Heart left ventricle (tissue), 16 donors: ENCODE measurements around the gene FKBP8. TPM values are rescaled to one million over a fixed set of nuclear protein-coding genes. Genes with fewer than 3 reads are reported as not detected.

Experiments
- ATAC-seq, 4 donors: fragments of 200-7000 bp; cut with Tn5 transposase; one replicate each; pipeline ENCODE4 v1.9.1; 2020 to 2022; ENCODE audit warnings: moderate library complexity in 4 of 4, mild to moderate bottlenecking in 3 of 4, moderate number of reproducible peaks in 1 of 4
- DNase-seq, 5 donors: peaks; one replicate each; pipeline ENCODE4 v3.0.0-alpha.2; 2020
- H3K27ac ChIP-seq, 12 donors: fragments of 200-600 bp; sonication (generic) in 4 of 12; one replicate each; pipeline versions ENCODE4 v1.5.0 to v1.8.0; 2016 to 2022; ENCODE audit warnings: mild to moderate bottlenecking in 2 of 12
- H3K27me3 ChIP-seq, 9 donors: fragments of 200-600 bp; sonication (generic) in 2 of 9; one replicate each; pipeline versions ENCODE4 v1.5.1 to v1.8.0; 2016 to 2022; ENCODE audit warnings: mild to moderate bottlenecking in 3 of 9
- H3K36me3 ChIP-seq, 9 donors: fragments of 200-600 bp; sonication (generic) in 2 of 9; one replicate each; pipeline versions ENCODE4 v1.5.0 to v1.8.0; 2018 to 2022; ENCODE audit warnings: mild to moderate bottlenecking in 2 of 9
- H3K4me1 ChIP-seq, 12 donors: fragments of 200-600 bp; sonication (generic) in 4 of 12; one replicate each; pipeline versions ENCODE4 v1.5.0 to v1.8.0; 2016 to 2022; ENCODE audit warnings: mild to moderate bottlenecking in 3 of 12
- H3K4me3 ChIP-seq, 12 donors: fragments of 200-600 bp; sonication (generic) in 4 of 12; one replicate each; pipeline versions ENCODE4 v1.5.0 to v1.8.0; 2017 to 2022; ENCODE audit warnings: mild to moderate bottlenecking in 9 of 12, moderate library complexity in 4 of 12
- H3K9me3 ChIP-seq, 12 donors: fragments of 200-600 bp; sonication (generic) in 4 of 12; one replicate each; pipeline versions ENCODE4 v1.5.0 to v1.8.0; 2016 to 2022; ENCODE audit warnings: mild to moderate bottlenecking in 1 of 12
- POLR2A ChIP-seq, 2 donors: fragments of 450-650 bp; IDR thresholded peaks; one replicate each; pipeline ENCODE4 v1.6.1; 2017; ENCODE audit warnings: antibody characterized with exemption in 2 of 2, mild to moderate bottlenecking in 2 of 2, moderate library complexity in 2 of 2
- WGBS, 4 donors: extraction: QIAGEN DNeasy Blood & Tissue Kit in 2 of 4; methylation state at CpG; one replicate each; pipeline versions ENCODE4 v1.1.5 to v1.1.7; 2013 to 2018; 5-methylcytosine and 5-hydroxymethylcytosine counted together
- intact Hi-C, 10 donors: fragments of 100-400 bp; cut with DNase I; formaldehyde crosslinking; loops; one replicate each; pipeline versions ENCODE4 v1.11.1 to v1.14.2; 2022
- polyA plus RNA-seq, 2 donors: library from polyadenylated mRNA; stranded (reverse); fragments of 200-250 nt; gene quantifications; one replicate each; pipeline ENCODE4 v1.2.3, GENCODE V29; 2013
- total RNA-seq, 9 donors: library from RNA; depleted of rRNA in 2 of 9; stranded (reverse); fragments of >200 nt in 2 of 9; fragmentation: NEBNext Ultra II Directional in 3 of 9; extraction: Animal tissue kit (Norgen Biotek cat#: 25700) in 3 of 9; gene quantifications; one replicate each; pipeline versions ENCODE4 v1.1.0 to v1.2.4, GENCODE V29; 2016 to 2023
- TF ChIP-seq, protein P1 (sequence below), 12 donors: fragments of 200-600 bp; sonication (generic) in 4 of 12; IDR thresholded peaks; one replicate each; pipeline versions ENCODE4 v1.5.0 to v1.8.0; 2018 to 2022; ENCODE audit warnings: antibody characterized with exemption in 12 of 12, mild to moderate bottlenecking in 5 of 12
- donor health status: ischemic (EF 13 %, LVEDD 7.1; RV severe dilation, severe dysfunction).
- donor health status: healthy with polysubstance abuse.
- donor health status: DM: no; HTN: yes; CAD: no.
- donor health status: DM: no; HTN: no; CAD: no.
- donor health status: ischemic (EF 25% LVEDD 6.9; RV normal size, moderate dysfunction).
- donor health status: ischemic (EF 25% LVEDD 5.7; RV mildly dilated, moderate dysfunction).
- donor health status: healthy.
- donor health status: DM: yes; HTN: yes; CAD: no.
- donor health status: ischemic (EF 35%, LVEDD 5.7; RV mildly dilated, moderate dysfunction).
- donor health status: nonischemic (EF 11% LVEDD 7.7; RV severe dilation, severe dysfunction).
- donor health status: DM: yes; HTN: yes; CAD: no.
- donor health status: PGD.
- donor health status: ischemic (EF 29% LVEDD 5.4; RV normal size, mild dysfunction).
- donor health status: nonischemic (EF 23%, LVEDD 6.1; RV moderate dilation, normal function).

Gene FKBP8
- total and polyA plus RNA-seq, 11 donors = 136 to 353 (median 157) TPM

GRCh38 chr19:18502638-18503294 is 40.6 kb downstream of the FKBP8 start:
- H3K9me3 ChIP-seq = no peaks in the 10 kb centered on the region
- no peak for TF ChIP-seq POLR2A (IDR thresholded peaks at IDR 0.05)
- TF ChIP-seq, protein P1, sequence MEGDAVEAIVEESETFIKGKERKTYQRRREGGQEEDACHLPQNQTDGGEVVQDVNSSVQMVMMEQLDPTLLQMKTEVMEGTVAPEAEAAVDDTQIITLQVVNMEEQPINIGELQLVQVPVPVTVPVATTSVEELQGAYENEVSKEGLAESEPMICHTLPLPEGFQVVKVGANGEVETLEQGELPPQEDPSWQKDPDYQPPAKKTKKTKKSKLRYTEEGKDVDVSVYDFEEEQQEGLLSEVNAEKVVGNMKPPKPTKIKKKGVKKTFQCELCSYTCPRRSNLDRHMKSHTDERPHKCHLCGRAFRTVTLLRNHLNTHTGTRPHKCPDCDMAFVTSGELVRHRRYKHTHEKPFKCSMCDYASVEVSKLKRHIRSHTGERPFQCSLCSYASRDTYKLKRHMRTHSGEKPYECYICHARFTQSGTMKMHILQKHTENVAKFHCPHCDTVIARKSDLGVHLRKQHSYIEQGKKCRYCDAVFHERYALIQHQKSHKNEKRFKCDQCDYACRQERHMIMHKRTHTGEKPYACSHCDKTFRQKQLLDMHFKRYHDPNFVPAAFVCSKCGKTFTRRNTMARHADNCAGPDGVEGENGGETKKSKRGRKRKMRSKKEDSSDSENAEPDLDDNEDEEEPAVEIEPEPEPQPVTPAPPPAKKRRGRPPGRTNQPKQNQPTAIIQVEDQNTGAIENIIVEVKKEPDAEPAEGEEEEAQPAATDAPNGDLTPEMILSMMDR (IDR thresholded peaks at IDR 0.05) = no peak
- no peaks in the 10 kb centered on the region for H3K27me3 ChIP-seq
- DNase-seq = peak in 3 of 5 donors; percentile 53 to 77 (median 73)
- WGBS, 4 donors = 46 to 57% (median 52%) methylated on average over 17 of the region's 17 CpGs
- peaks cover 57 to 100% (median 96%) of the 10 kb centered on the region in 12 donors for H3K4me1 ChIP-seq
- peak overlapping the region in 11 of 12 donors; percentile 0 to 93 (median 75) for H3K27ac ChIP-seq
- H3K36me3 ChIP-seq = no peaks in the 10 kb centered on the region
- H3K4me3 ChIP-seq = no peak overlapping the region
- ATAC-seq = peak in 2 of 4 donors; percentile 5 to 14
- intact Hi-C loops = loop anchor here in 1 of 10 donors (5.0 kb wide), 1 partner anchor 35 kb away; no protein-coding TSS in a partner anchor

GRCh38 chr19:18502246-18502637 is 41.1 kb downstream of the FKBP8 start:
- WGBS, 4 donors = 73 to 81% (median 76%) methylated on average over 4 to 7 of the region's 7 CpGs
- Histone ChIP-seq H3K36me3 (no peaks in the 10 kb centered on the region), H3K4me1 (peaks cover 53 to 100% (median 92%) of the 10 kb centered on the region in 12 donors), H3K27me3 (no peaks in the 10 kb centered on the region), H3K4me3 (no peak overlapping the region), H3K27ac (peak overlapping the region; percentile 0 to 93 (median 72)), H3K9me3 (no peaks in the 10 kb centered on the region)
- DNase-seq (no peak), ATAC-seq (no peak)
- intact Hi-C loops = loop anchor here in 1 of 10 donors (5.0 kb wide), 1 partner anchor 35 kb away; no protein-coding TSS in a partner anchor
- TF ChIP-seq, protein P1 (IDR thresholded peaks at IDR 0.05) = no peak
- no peak for TF ChIP-seq POLR2A (IDR thresholded peaks at IDR 0.05)

GRCh38 chr19:18501832-18502231 is 41.5 kb downstream of the FKBP8 start:
- no peaks in the 10 kb centered on the region for H3K27me3 ChIP-seq
- H3K4me3 ChIP-seq = no peak overlapping the region
- H3K36me3 ChIP-seq = no peaks in the 10 kb centered on the region
- peaks cover 51 to 100% (median 90%) of the 10 kb centered on the region in 12 donors for H3K4me1 ChIP-seq
- peak overlapping the region; percentile 43 to 93 (median 76) for H3K27ac ChIP-seq
- no peaks in the 10 kb centered on the region for H3K9me3 ChIP-seq
- DNase-seq = peak in 4 of 5 donors; percentile 56 to 85 (median 72)
- intact Hi-C loops = loop anchor here in 1 of 10 donors (5.0 kb wide), 1 partner anchor 35 kb away; no protein-coding TSS in a partner anchor
- WGBS, 4 donors = 35 to 60% (median 55%) methylated on average over 9 of the region's 9 CpGs
- no peak for TF ChIP-seq POLR2A (IDR thresholded peaks at IDR 0.05)
- TF ChIP-seq, protein P1 (IDR thresholded peaks at IDR 0.05) = no peak
- peak; percentile 39 to 61 (median 52) for ATAC-seq

GRCh38 chr19:18501351-18501750 is 42.0 kb downstream of the FKBP8 start:
- Histone ChIP-seq H3K4me3 (no peak overlapping the region), H3K4me1 (peaks cover 47 to 100% (median 90%) of the 10 kb centered on the region in 12 donors), H3K36me3 (no peaks in the 10 kb centered on the region), H3K27ac (peak overlapping the region; percentile 30 to 93 (median 76)), H3K27me3 (no peaks in the 10 kb centered on the region), H3K9me3 (no peaks in the 10 kb centered on the region)
- TF ChIP-seq, protein P1 (IDR thresholded peaks at IDR 0.05) = no peak
- TF ChIP-seq POLR2A (IDR thresholded peaks at IDR 0.05) = no peak
- ATAC-seq (no peak), DNase-seq (no peak)
- intact Hi-C loops = loop anchor here in 1 of 10 donors (5.0 kb wide), 1 partner anchor 34 kb away; no protein-coding TSS in a partner anchor
- 72 to 88% (median 79%) methylated on average over 6 to 13 of the region's 13 CpGs for WGBS, 4 donors
